ENCODE results near the gene NKAIN1. TPM values are rescaled to one million over a fixed set of nuclear protein-coding genes. Genes with fewer than 3 reads are reported as not detected.

The NKAIN1 gene
- polyA plus RNA-seq, 2 of the 4 experiments (the other 2 are of a cell fraction) = 0.74 to 0.80 TPM

DNA sequence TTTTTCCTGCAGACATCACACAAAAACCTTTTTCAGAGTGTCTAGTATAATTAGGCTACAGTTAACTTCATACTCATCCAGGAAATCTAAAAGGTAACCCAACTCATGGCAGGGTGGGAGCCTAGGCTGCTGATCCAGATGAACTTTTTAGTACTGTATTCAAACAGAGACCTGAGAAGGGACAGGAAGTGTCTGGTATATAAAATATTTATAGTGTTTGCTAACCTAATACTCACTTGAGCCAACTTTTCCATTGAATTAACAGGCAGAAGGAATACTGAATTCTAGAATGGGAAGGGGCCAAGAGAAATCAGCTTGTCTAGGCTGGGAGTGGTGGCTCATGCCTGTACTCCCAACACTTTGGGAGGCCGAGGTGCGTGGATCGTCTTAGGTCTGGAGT lies 22.2 kb upstream of the NKAIN1 start:
- ChIA-PET CTCF (interaction anchor here (0.7 kb wide), 1 partner anchor 12 kb away, joined by 3 read pairs; no protein-coding TSS in a partner anchor), POLR2A (no interaction called here)
- no peak overlapping the region for H3K4me2 ChIP-seq

DNA sequence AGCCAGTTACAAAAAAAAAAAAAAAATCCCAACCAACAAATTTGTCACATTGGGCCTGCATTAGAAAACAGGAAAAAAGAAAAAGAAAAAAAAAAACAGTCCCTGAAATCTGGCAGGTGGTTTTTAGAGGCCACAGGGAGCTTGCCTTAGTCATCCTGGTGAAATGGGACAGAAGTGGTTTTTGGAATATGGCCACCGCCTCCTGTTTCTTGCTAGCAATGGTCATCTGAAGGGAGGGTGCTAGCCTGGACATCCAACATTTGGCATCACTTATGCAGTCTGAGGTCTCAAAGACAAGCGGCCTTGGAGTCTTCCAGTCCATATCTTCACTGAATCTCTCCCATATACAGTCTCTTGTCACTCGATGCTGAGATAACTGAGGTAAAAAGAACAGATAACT lies 20.1 kb upstream of the NKAIN1 start:
- CTCF ChIA-PET = interaction anchor here (0.6 kb wide), 1 partner anchor 185 kb away, joined by 3 read pairs; no protein-coding TSS in a partner anchor

More for the DNA sequence above, 22.2 kb upstream of the NKAIN1 start:
- no peak for FAIRE-seq
- no peak for TF ChIP-seq TFCP2L1 (CRISPR knock-in tag; IDR thresholded peaks at IDR 0.05)
- no peak for TF ChIP-seq CBX8 (IDR thresholded peaks at IDR 0.05)
- TF ChIP-seq GATA3 (IDR thresholded peaks at IDR 0.05; ENCODE audit: borderline replicate concordance) = no peak
- TF ChIP-seq, protein P1, sequence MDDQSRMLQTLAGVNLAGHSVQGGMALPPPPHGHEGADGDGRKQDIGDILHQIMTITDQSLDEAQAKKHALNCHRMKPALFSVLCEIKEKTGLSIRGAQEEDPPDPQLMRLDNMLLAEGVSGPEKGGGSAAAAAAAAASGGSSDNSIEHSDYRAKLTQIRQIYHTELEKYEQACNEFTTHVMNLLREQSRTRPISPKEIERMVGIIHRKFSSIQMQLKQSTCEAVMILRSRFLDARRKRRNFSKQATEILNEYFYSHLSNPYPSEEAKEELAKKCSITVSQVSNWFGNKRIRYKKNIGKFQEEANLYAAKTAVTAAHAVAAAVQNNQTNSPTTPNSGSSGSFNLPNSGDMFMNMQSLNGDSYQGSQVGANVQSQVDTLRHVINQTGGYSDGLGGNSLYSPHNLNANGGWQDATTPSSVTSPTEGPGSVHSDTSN (IDR thresholded peaks at IDR 0.05) = no peak
- TF ChIP-seq, protein P2, sequence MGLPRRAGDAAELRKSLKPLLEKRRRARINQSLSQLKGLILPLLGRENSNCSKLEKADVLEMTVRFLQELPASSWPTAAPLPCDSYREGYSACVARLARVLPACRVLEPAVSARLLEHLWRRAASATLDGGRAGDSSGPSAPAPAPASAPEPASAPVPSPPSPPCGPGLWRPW (IDR thresholded peaks at IDR 0.05) = no peak
- TF ChIP-seq HOXB5 (CRISPR knock-in tag; IDR thresholded peaks at IDR 0.05) = no peak
- no peak for TF ChIP-seq RCOR1 (IDR thresholded peaks at IDR 0.05; ENCODE audit: low read depth, low read length)
- no peak for TF ChIP-seq PHF8 (IDR thresholded peaks at IDR 0.05; ENCODE audit: borderline replicate concordance, low read depth)
- TF ChIP-seq MAFK (IDR thresholded peaks at IDR 0.05; ENCODE audit: partially characterized antibody) = no peak
- TF ChIP-seq ZSCAN20 (CRISPR knock-in tag; IDR thresholded peaks at IDR 0.05) = no peak
- no peak for TF ChIP-seq RARB (CRISPR knock-in tag; IDR thresholded peaks at IDR 0.05)
- TF ChIP-seq CHD2 (IDR thresholded peaks at IDR 0.05; ENCODE audit: low read length, partially characterized antibody) = no peak
- no peak for TF ChIP-seq CEBPB (IDR thresholded peaks at IDR 0.05)
- TF ChIP-seq ESRRA (IDR thresholded peaks at IDR 0.05; ENCODE audit: borderline replicate concordance, low read length) = no peak
- TF ChIP-seq EP300 (IDR thresholded peaks at IDR 0.05) = no peak
- TF ChIP-seq SREBF2 (IDR thresholded peaks at IDR 0.05) = no peak
- Histone ChIP-seq H3K9me3 (no peaks in the 10 kb centered on the region), H3K4me3 (no peak overlapping the region), H3K4me1 (no peaks in the 10 kb centered on the region), H3K27ac (no peak overlapping the region)
- ATAC-seq = no peak
- DNase-seq (ENCODE audit: low read depth in 1 of 2, low spot score in 1 of 2) = no peak
- WGBS (ENCODE audit: missing lambda C conversion rate) = 100% methylated on average over 3 of the region's 3 CpGs

DNA sequence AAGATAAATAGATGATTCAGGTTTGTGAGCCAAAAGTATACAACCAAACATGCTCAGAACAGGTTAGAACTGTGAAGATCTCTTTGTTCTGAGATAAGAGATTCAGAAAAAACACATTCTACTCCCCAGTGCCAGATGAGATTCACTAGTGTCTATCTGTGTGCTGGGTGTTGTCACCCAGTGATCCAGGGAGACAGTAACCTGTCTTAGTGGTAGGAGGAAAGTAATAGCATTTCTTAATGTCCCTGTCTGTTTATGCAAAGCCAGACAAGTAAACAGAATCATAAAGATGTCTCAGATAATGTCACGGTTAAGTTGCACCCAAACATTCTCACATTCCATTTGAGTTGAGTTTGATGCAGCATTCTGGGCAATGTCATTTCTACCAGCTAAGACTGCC lies 18.9 kb upstream of the NKAIN1 start:
- no peaks in the 10 kb centered on the region for H3K9me3 ChIP-seq
- ChIA-PET POLR2A (no interaction called here), CTCF (interaction anchor here (0.7 kb wide), 1 partner anchor 15 kb away, joined by 4 read pairs; no protein-coding TSS in a partner anchor)
- TF ChIP-seq POLR2A (IDR thresholded peaks at IDR 0.05; ENCODE audit: low read length) = no peak
- no peak for TF ChIP-seq TFCP2L1 (CRISPR knock-in tag; IDR thresholded peaks at IDR 0.05)
- no peak for TF ChIP-seq PHF8 (IDR thresholded peaks at IDR 0.05; ENCODE audit: borderline replicate concordance, low read depth)
- TF ChIP-seq NFE2L2 (conservative IDR thresholded peaks at IDR 0.05; ENCODE audit: low read length) = no peak
- no peak for TF ChIP-seq HOXA7 (CRISPR knock-in tag; IDR thresholded peaks at IDR 0.05)
- TF ChIP-seq, protein P3, sequence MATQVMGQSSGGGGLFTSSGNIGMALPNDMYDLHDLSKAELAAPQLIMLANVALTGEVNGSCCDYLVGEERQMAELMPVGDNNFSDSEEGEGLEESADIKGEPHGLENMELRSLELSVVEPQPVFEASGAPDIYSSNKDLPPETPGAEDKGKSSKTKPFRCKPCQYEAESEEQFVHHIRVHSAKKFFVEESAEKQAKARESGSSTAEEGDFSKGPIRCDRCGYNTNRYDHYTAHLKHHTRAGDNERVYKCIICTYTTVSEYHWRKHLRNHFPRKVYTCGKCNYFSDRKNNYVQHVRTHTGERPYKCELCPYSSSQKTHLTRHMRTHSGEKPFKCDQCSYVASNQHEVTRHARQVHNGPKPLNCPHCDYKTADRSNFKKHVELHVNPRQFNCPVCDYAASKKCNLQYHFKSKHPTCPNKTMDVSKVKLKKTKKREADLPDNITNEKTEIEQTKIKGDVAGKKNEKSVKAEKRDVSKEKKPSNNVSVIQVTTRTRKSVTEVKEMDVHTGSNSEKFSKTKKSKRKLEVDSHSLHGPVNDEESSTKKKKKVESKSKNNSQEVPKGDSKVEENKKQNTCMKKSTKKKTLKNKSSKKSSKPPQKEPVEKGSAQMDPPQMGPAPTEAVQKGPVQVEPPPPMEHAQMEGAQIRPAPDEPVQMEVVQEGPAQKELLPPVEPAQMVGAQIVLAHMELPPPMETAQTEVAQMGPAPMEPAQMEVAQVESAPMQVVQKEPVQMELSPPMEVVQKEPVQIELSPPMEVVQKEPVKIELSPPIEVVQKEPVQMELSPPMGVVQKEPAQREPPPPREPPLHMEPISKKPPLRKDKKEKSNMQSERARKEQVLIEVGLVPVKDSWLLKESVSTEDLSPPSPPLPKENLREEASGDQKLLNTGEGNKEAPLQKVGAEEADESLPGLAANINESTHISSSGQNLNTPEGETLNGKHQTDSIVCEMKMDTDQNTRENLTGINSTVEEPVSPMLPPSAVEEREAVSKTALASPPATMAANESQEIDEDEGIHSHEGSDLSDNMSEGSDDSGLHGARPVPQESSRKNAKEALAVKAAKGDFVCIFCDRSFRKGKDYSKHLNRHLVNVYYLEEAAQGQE (IDR thresholded peaks at IDR 0.05) = no peak
- TF ChIP-seq, protein P4, sequence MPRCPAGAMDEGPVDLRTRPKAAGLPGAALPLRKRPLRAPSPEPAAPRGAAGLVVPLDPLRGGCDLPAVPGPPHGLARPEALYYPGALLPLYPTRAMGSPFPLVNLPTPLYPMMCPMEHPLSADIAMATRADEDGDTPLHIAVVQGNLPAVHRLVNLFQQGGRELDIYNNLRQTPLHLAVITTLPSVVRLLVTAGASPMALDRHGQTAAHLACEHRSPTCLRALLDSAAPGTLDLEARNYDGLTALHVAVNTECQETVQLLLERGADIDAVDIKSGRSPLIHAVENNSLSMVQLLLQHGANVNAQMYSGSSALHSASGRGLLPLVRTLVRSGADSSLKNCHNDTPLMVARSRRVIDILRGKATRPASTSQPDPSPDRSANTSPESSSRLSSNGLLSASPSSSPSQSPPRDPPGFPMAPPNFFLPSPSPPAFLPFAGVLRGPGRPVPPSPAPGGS (IDR thresholded peaks at IDR 0.05) = no peak
- TF ChIP-seq, protein P5, sequence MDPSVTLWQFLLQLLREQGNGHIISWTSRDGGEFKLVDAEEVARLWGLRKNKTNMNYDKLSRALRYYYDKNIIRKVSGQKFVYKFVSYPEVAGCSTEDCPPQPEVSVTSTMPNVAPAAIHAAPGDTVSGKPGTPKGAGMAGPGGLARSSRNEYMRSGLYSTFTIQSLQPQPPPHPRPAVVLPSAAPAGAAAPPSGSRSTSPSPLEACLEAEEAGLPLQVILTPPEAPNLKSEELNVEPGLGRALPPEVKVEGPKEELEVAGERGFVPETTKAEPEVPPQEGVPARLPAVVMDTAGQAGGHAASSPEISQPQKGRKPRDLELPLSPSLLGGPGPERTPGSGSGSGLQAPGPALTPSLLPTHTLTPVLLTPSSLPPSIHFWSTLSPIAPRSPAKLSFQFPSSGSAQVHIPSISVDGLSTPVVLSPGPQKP (IDR thresholded peaks at IDR 0.05; ENCODE audit: low read depth, low read length) = no peak
- no peak for TF ChIP-seq KDM5A (IDR thresholded peaks at IDR 0.05)
- no peak for TF ChIP-seq SMC3 (IDR thresholded peaks at IDR 0.05)
- H3K4me3 ChIP-seq = no peak overlapping the region
- no peaks in the 10 kb centered on the region for H3K4me1 ChIP-seq
- 74% methylated on average over 1 of the region's 1 CpG for WGBS (ENCODE audit: missing lambda C conversion rate)
- H3K27ac ChIP-seq = no peak overlapping the region
- no peak for ATAC-seq
- no peak for DNase-seq (ENCODE audit: low read depth in 1 of 2, low spot score in 1 of 2)
- H3K4me2 ChIP-seq = no peak overlapping the region
- no peak for FAIRE-seq

More for the DNA sequence above, 20.1 kb upstream of the NKAIN1 start:
- no peak for TF ChIP-seq HOXA7 (CRISPR knock-in tag; IDR thresholded peaks at IDR 0.05)
- no peak for TF ChIP-seq JUN (IDR thresholded peaks at IDR 0.05)
- TF ChIP-seq POLR2A (IDR thresholded peaks at IDR 0.05; ENCODE audit: low read length) = no peak
- no peak for TF ChIP-seq POLR2AphosphoS2 (conservative IDR thresholded peaks at IDR 0.05; ENCODE audit: low read length)
- TF ChIP-seq SREBF2 (IDR thresholded peaks at IDR 0.05) = no peak
- TF ChIP-seq CBX8 (IDR thresholded peaks at IDR 0.05) = no peak
- ATAC-seq (no peak), FAIRE-seq (no peak), DNase-seq (ENCODE audit: low read depth in 1 of 2, low spot score in 1 of 2) (no peak)
- no peaks in the 10 kb centered on the region for H3K4me1 ChIP-seq
- POLR2A ChIA-PET = no interaction called here
- H3K9me3 ChIP-seq = no peaks in the 10 kb centered on the region
- 88% methylated on average over 3 of the region's 3 CpGs for WGBS (ENCODE audit: missing lambda C conversion rate)
- H3K4me2 ChIP-seq = no peak overlapping the region
- H3K4me3 ChIP-seq = no peak overlapping the region
- no peak overlapping the region for H3K27ac ChIP-seq

Measured in A549 (cell line).